GM12865 (cell line): ENCODE measurements around the gene ACBD4.

Experiments
- DNase-seq: peaks from one replicate; pipeline ENCODE4 v3.0.0; 2010; ENCODE audit warnings: low read depth
- H3K4me3 ChIP-seq: 2 replicates; pipeline ENCODE4 v1.5.1; 2011; ENCODE audit warnings: mild to moderate bottlenecking, low read depth, low read length, control low read depth
- TF ChIP-seq, protein P1 (sequence below): IDR thresholded peaks from 2 replicates; pipeline ENCODE4 v1.5.1; 2011; ENCODE audit warnings: low read length, control low read depth, low read depth, inconsistent platforms; ENCODE audit not compliant: insufficient read depth; ENCODE audit errors: missing control alignments

The ACBD4 gene, protein sequence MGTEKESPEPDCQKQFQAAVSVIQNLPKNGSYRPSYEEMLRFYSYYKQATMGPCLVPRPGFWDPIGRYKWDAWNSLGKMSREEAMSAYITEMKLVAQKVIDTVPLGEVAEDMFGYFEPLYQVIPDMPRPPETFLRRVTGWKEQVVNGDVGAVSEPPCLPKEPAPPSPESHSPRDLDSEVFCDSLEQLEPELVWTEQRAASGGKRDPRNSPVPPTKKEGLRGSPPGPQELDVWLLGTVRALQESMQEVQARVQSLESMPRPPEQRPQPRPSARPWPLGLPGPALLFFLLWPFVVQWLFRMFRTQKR

DNA sequence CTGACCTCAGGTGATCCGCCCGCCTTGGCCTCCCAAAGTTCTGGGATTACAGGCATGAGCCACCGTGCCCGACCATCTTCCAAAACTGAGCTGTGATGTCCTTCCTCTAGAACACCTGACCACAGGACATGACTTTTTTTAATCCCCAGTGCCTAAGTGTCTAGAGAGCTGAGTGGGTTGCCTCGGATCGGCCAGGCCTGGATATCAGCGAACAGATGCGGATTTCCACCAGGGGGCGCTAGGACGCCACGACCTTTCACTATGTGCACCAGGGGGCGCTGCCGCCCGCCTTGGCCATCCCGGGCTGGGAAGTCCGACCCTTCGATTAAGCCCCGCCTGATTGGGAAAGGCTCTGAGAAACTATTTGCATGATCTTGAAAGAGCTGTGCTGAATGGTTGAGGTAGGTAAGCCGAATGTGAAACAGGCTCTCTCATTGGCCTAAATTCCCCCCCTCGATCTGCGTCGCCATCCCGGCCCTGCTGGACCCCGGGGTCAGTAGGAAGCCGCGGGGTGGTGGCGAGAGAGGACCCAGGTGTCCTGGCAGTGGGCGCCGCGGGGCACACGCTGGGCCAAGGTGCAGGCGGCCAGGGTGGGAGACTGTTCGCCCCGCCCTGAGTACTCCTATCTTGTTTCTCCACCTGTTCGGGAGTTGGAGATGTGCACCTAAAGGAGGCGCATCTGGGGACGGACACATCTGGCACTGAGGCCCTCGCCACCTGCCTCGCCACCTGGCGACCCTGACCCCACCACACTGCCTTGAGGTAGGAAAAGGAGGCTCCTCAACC, at the start of gene ACBD4:
Gene ACBD4, plus strand, starts transcription at position 496 of the 786 bp plus-strand sequence. CDS start 458 bp downstream, outside the sequence.
- DNase-seq, result peak; percentile 98
- TF ChIP-seq, protein P1, sequence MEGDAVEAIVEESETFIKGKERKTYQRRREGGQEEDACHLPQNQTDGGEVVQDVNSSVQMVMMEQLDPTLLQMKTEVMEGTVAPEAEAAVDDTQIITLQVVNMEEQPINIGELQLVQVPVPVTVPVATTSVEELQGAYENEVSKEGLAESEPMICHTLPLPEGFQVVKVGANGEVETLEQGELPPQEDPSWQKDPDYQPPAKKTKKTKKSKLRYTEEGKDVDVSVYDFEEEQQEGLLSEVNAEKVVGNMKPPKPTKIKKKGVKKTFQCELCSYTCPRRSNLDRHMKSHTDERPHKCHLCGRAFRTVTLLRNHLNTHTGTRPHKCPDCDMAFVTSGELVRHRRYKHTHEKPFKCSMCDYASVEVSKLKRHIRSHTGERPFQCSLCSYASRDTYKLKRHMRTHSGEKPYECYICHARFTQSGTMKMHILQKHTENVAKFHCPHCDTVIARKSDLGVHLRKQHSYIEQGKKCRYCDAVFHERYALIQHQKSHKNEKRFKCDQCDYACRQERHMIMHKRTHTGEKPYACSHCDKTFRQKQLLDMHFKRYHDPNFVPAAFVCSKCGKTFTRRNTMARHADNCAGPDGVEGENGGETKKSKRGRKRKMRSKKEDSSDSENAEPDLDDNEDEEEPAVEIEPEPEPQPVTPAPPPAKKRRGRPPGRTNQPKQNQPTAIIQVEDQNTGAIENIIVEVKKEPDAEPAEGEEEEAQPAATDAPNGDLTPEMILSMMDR, result peak; percentile 100
- peak within 1 kb of the TSS; percentile 70 for H3K4me3 ChIP-seq

DNA sequence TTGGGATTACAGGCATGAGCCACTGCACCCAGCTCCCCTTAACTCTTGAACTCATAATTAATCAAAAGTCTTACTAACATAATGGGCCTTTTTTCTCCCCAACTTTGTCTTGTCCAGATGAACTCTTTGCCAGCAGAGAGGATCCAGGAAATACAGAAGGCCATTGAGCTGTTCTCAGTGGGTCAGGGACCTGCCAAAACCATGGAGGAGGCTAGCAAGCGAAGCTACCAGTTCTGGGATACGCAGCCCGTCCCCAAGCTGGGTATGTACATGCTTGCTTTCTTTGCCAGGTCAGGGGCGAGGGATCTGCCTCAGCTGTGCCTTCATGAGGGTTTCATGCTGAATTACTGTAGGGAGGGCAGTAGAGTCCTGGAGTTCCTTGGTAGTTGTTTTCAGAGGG, 49.1 kb upstream of the ACBD4 start:
- TF ChIP-seq, protein P1, result no peak
- DNase-seq, result no peak
- H3K4me3 ChIP-seq, result no peak overlapping the region

DNA sequence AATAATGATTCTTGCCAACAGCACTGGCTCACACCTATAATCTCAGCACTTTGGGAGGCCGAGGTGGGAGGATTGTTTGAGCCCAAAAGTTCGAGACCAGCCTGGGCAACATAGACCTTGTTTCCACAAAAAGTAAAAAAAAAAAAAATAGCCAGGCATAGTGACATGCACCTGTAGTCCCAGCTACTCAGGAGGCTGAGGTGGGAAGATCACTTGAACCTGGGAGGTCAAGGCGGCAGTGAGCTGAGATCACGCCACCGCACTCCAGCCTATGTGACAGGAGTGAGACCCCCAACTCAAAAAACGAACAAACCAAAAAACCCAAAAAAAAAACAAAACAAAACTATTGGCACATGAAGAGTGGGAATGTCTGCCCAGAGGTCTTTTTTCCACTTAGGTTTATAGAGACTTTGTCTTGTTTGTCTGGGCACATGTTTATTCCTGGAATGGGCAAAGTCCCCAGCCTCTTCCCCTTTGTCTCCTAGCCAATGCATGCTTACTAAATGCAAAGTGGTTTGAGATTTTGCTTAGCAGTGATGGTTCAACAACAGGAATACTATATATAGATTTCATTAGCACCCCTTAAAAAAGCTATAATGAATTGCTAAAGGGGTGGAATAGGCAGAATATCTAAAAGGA, 48.5 kb upstream of the ACBD4 start:
- TF ChIP-seq, protein P1, result no peak
- no peak for DNase-seq
- no peak overlapping the region for H3K4me3 ChIP-seq

DNA sequence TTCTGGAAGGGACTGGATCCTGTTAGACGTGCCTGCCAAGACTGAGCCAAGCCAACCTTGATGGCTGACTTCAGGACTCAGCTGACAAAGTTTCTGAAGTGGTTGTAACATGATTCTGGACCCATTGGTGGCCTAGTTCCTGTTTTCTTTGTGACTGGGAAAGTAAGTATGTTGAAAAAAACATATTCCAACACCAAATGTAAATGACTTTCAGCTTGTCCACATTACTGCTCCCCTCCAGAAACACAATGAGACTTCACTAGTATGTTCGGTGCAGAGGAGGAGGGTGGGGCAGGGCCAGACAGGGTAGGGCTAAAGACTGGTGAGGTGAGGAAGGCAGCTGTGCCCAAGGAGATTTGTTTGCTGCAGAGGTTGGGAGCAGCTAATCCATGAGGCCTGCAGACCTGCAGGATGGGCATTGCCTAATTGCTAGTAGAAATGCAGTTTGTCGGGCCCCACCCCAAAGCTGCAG, 47.9 kb upstream of the ACBD4 start:
- TF ChIP-seq, protein P1, result no peak
- no peak for DNase-seq
- H3K4me3 ChIP-seq, result no peak overlapping the region

DNA sequence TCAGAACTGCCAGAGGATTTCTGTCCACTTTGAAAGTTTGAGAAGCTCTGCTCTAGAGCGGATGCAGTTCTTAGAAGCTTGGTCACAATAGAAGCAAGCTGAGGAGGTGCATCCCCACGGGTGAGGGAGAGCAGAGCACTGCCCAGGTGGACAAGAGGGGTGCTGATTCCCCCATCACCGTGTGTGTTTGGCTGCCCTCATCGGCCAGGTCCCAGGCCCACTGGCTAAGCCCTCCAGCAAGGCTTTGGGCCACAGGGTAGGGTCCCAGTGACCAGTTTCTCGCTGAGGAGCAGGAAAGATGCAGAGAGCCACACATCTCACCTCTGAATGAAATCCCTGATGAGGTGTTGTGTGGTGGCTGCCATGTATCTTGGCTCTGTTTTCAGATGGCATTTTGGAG, 47.5 kb upstream of the ACBD4 start:
- TF ChIP-seq, protein P1, result no peak
- H3K4me3 ChIP-seq, result no peak overlapping the region
- DNase-seq, result no peak

DNA sequence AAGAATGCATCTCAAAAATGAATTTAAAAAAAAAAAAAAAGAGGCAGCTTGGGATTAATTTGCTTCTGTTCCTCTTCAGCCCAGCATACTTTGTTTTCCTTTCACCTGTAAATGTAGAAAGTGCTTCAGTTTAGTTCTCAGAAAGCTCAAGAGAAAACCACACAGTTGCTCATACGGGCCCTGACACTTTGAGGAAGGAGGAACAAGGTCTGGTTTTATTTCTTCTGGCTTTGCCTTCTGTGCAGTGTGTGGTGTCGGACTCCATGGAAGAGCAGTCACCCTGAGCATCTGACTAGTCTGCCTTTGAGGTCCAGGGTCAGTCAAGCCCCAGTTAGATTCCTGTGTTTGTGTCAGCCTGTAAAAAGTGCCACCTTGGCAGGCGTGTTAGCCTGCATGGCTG, 46.7 kb upstream of the ACBD4 start:
- no peak for DNase-seq
- TF ChIP-seq, protein P1, result no peak
- H3K4me3 ChIP-seq, result no peak overlapping the region
